CD4-positive, alpha-beta T cell (primary cell): ENCODE results near the gene FAM131C. TPM values are rescaled to one million over a fixed set of nuclear protein-coding genes. Genes with fewer than 3 reads are reported as not detected.
A peak's percentile ranks its signal among the peaks of the same experiment; 100 is the strongest.

Source experiments
- ATAC-seq: fragments of 200-7000 bp; cut with Tn5 transposase; one replicate; pipeline ENCODE4 v1.10.0; 2022; ENCODE audit warnings: mild to moderate bottlenecking; ENCODE audit not compliant: poor library complexity
- CTCF ChIA-PET: fragments of 350-600 bp; sonication (Branson Sonifier 250); formaldehyde crosslinking; loops from one replicate; lab custom pipeline; 2021; ENCODE audit warnings: antibody characterized with exemption, inconsistent platforms; lab: Charles Lee
- POLR2A ChIA-PET: fragments of 350-600 bp; sonication (Branson Sonifier 250); formaldehyde crosslinking; loops from one replicate; lab custom pipeline; 2021; ENCODE audit warnings: antibody characterized with exemption, inconsistent platforms; lab: Charles Lee
- DNase-seq, 14 experiments: peaks; one replicate each; pipeline ENCODE4 v3.0.0-alpha.2; 2013 to 2020; ENCODE audit warnings: mixed read lengths in 2 of 14
- H3K27ac ChIP-seq, 2 donors: one replicate each; pipeline versions ENCODE4 v1.5.1 to v1.7.0; 2013; ENCODE audit warnings: low read length in 2 of 2, low read depth in 1 of 2, mild to moderate bottlenecking in 1 of 2
- H3K27me3 ChIP-seq, 2 experiments: 1 replicate in 1 of 2; 2 replicates in 1 of 2; pipeline versions ENCODE4 v1.6.1 to v1.7.0; 2013; ENCODE audit warnings: low read length in 2 of 2, control low read depth in 1 of 2, mild to moderate bottlenecking in 1 of 2, moderate library complexity in 1 of 2; ENCODE audit not compliant: insufficient read depth in 2 of 2, control insufficient read depth in 1 of 2
- H3K36me3 ChIP-seq: one replicate; pipeline ENCODE4 v1.6.1; 2013; ENCODE audit warnings: low read length, control low read depth; ENCODE audit not compliant: insufficient read depth
- H3K4me1 ChIP-seq: one replicate; pipeline ENCODE4 v1.6.1; 2013; ENCODE audit warnings: low read length, control low read depth; ENCODE audit not compliant: insufficient read depth
- H3K4me3 ChIP-seq: one replicate; pipeline ENCODE4 v1.5.1; 2013; ENCODE audit warnings: mild to moderate bottlenecking, low read length, moderate library complexity
- H3K9me3 ChIP-seq, 2 experiments: 1 replicate in 1 of 2; 2 replicates in 1 of 2; pipeline versions ENCODE4 v1.6.1 to v1.7.0; 2013; ENCODE audit warnings: low read length in 2 of 2, mild to moderate bottlenecking in 2 of 2, control low read depth in 1 of 2, moderate library complexity in 1 of 2; ENCODE audit not compliant: control insufficient read depth in 1 of 2, insufficient read depth in 1 of 2
- H3K27ac Mint-ChIP-seq: one replicate; pipeline ENCODE4 v1.8.0; 2020; ENCODE audit warnings: mixed read lengths
- H3K27me3 Mint-ChIP-seq: one replicate; pipeline ENCODE4 v1.8.0; 2021; ENCODE audit warnings: mixed read lengths
- H3K36me3 Mint-ChIP-seq: one replicate; pipeline ENCODE4 v1.8.0; 2021; ENCODE audit warnings: low read depth, mixed read lengths
- H3K4me1 Mint-ChIP-seq: one replicate; pipeline ENCODE4 v1.8.0; 2021; ENCODE audit warnings: low read depth, mixed read lengths
- H3K4me3 Mint-ChIP-seq: one replicate; pipeline ENCODE4 v1.8.0; 2020; ENCODE audit warnings: mild to moderate bottlenecking, mixed read lengths
- H3K9me3 Mint-ChIP-seq: one replicate; pipeline ENCODE4 v1.8.0; 2020; ENCODE audit warnings: mixed read lengths
- CTCF ChIP-seq: fragments of 200-600 bp; IDR thresholded peaks from one replicate; pipeline ENCODE4 v1.8.0; 2022; ENCODE audit warnings: antibody characterized with exemption, mild to moderate bottlenecking
- intact Hi-C, 2 experiments: fragments of 100-400 bp; cut with DNase I in 1 of 2; cut with micrococcal nuclease in 1 of 2; formaldehyde crosslinking; loops; one replicate each; pipeline versions ENCODE4 v1.15.1 to v1.9.0; 2023 to 2025; cut with DNase I, micrococcal nuclease
- total RNA-seq, 174 experiments: library from RNA in 2 of 174; stranded (reverse) in 2 of 174; gene quantifications; one replicate each; pipeline ENCODE4 v1.2.3 and lab custom pipeline; 2021 to 2026

FAM131C gene
- total RNA-seq, 2 experiments from 2014 or later = not detected

GRCh38 chr1:16013220-16013907 lies 60.1 kb downstream of the FAM131C start:
- peak; percentile 35 for ATAC-seq
- no peaks in the 10 kb centered on the region for H3K9me3 Mint-ChIP-seq
- no peak overlapping the region for H3K27ac ChIP-seq
- DNase-seq = peak in 10 of 14 experiments; percentile 7 to 64 (median 28)
- no peak overlapping the region for H3K27ac Mint-ChIP-seq
- H3K36me3 Mint-ChIP-seq = no peaks in the 10 kb centered on the region
- H3K36me3 ChIP-seq = no peaks in the 10 kb centered on the region
- no peak for TF ChIP-seq CTCF
- no peaks in the 10 kb centered on the region for H3K4me1 Mint-ChIP-seq
- H3K4me1 ChIP-seq = peaks cover 14% of the 10 kb centered on the region
- CTCF ChIA-PET = no interaction called here
- H3K27me3 ChIP-seq = peaks cover 0 to 5% of the 10 kb centered on the region in 2 experiments
- H3K9me3 ChIP-seq = no peaks in the 10 kb centered on the region
- H3K4me3 Mint-ChIP-seq = no peak overlapping the region
- H3K27me3 Mint-ChIP-seq = peaks cover 28% of the 10 kb centered on the region
- POLR2A ChIA-PET = no interaction called here
- H3K4me3 ChIP-seq = peak overlapping the region; percentile 29
- intact Hi-C loops = no loop called here

DNA sequence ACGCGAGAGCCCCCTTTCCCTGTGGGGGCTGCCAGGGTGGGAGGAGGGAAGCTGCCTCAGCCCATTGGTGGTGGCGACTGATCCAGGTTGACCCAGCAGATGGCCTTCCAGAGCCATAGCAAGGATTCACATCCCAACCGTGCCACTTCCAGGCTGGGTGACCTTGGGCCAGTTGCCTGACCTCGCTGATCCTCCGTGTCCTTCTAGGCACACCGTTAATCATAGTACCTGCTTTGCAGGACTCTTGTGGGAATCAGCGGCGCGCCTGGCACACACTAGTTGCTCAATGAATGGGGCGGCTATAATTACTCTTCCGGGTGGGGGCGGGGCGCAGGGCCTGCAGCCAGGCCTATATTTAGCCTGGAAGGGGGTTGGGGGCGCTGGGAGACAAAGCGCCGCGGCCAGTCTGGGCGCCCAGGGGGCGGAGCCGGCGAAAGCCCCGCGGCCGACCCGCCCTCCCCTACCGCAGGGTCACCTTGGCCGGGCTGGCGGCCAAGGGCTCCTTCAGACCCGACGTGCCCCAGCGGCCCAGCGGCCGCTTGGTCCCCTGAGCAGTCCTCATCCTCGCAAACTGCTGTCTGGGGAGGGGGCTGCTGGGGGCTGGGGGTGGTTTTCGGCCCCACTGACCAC lies 60.7 kb downstream of the FAM131C start:
- CTCF ChIA-PET = no interaction called here

DNA sequence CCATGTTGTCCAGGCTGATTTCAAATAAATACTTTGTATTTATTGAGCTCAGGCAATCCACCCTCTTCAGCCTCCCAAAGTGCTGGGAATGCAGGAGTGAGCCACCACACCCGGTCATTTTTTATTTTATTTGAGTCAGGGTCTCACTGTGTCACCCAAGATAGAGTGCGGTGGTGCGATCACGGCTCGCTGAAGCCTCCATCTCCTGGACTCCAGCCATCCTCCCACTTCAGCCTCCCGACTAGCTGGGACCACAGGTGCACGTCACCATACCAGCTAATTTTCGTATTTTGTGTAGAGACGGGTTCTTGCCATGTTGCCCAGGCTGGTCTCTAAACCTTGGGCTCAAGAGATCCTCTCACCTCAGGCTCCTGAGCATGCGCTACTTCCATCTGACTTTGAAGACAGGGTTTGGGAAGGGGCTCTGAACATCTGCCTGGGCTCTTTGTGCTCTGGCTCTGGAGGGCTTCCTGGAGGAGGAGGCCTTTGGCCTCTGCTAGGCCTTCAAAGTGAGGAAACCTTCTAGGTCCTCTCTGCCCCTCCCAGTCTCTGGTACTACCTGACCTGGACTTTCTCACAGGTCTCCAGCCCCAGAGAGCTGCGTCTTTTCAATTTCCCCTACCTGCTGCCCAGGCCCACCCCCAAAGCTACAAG lies 61.4 kb downstream of the FAM131C start:
- ChIA-PET CTCF (no interaction called here), POLR2A (no interaction called here)
- H3K4me1 ChIP-seq = peaks cover 14% of the 10 kb centered on the region
- intact Hi-C loops = no loop called here
- H3K27ac ChIP-seq = no peak overlapping the region
- no peaks in the 10 kb centered on the region for H3K9me3 Mint-ChIP-seq
- no peak for TF ChIP-seq CTCF
- H3K36me3 Mint-ChIP-seq = no peaks in the 10 kb centered on the region
- ATAC-seq (no peak), DNase-seq (no peak)
- H3K9me3 ChIP-seq = no peaks in the 10 kb centered on the region
- no peaks in the 10 kb centered on the region for H3K4me1 Mint-ChIP-seq
- no peak overlapping the region for H3K4me3 ChIP-seq
- H3K27ac Mint-ChIP-seq = no peak overlapping the region
- no peaks in the 10 kb centered on the region for H3K36me3 ChIP-seq
- no peak overlapping the region for H3K4me3 Mint-ChIP-seq
- peaks cover 0 to 5% of the 10 kb centered on the region in 2 experiments for H3K27me3 ChIP-seq
- H3K27me3 Mint-ChIP-seq = peaks cover 28% of the 10 kb centered on the region

More for the DNA sequence above, 60.7 kb downstream of the FAM131C start:
- Histone ChIP-seq H3K4me3 (peak overlapping the region; percentile 29), H3K36me3 (no peaks in the 10 kb centered on the region), H3K27me3 (peaks cover 0 to 5% of the 10 kb centered on the region in 2 experiments), H3K4me1 (peaks cover 14% of the 10 kb centered on the region), H3K9me3 (no peaks in the 10 kb centered on the region), H3K27ac (no peak overlapping the region)
- Mint-ChIP-seq H3K27me3 (peaks cover 28% of the 10 kb centered on the region), H3K27ac (no peak overlapping the region), H3K4me3 (no peak overlapping the region), H3K36me3 (no peaks in the 10 kb centered on the region), H3K4me1 (no peaks in the 10 kb centered on the region), H3K9me3 (no peaks in the 10 kb centered on the region)
- ATAC-seq (peak; percentile 43), DNase-seq (peak in 8 of 14 experiments; percentile 6 to 59 (median 23))
- intact Hi-C loops = no loop called here
- no peak for TF ChIP-seq CTCF
- POLR2A ChIA-PET = no interaction called here
